Neural cell (in vitro differentiated cells): Measurements from ENCODE around the gene SIPA1L2. TPM values are rescaled to one million over a fixed set of nuclear protein-coding genes. Genes with fewer than 3 reads are reported as not detected.

Experiments
- H2AFZ ChIP-seq: fragments of 200-600, 300-800 bp; sonication (generic), shearing (Covaris generic); 2 replicates; pipeline ENCODE4 v1.6.0; 2014; ENCODE audit warnings: low read depth, mild to moderate bottlenecking, antibody characterized with exemption, low read length, moderate library complexity
- H3F3A ChIP-seq: fragments of 200-600 bp; shearing (Covaris generic); 2 replicates; pipeline ENCODE4 v1.6.1; 2016; ENCODE audit warnings: mild to moderate bottlenecking, moderate library complexity, mixed read lengths, antibody characterized with exemption, low read length; ENCODE audit not compliant: insufficient read depth, poor library complexity, severe bottlenecking
- H3K27ac ChIP-seq: fragments of 200-600, 300-800 bp; sonication (generic), shearing (Covaris generic); 2 replicates; pipeline ENCODE4 v1.5.1; 2014; ENCODE audit warnings: mild to moderate bottlenecking, low read length, moderate library complexity
- H3K27me3 ChIP-seq: fragments of 300-800, 200-600 bp; sonication (generic), shearing (Covaris generic); 2 replicates; pipeline ENCODE4 v1.6.0; 2014; ENCODE audit warnings: mild to moderate bottlenecking, low read depth, low read length, moderate library complexity; ENCODE audit not compliant: insufficient read depth
- H3K36me3 ChIP-seq: fragments of 300-800, 200-600 bp; sonication (generic), shearing (Covaris generic); 2 replicates; pipeline ENCODE4 v1.5.1; 2014; ENCODE audit warnings: mild to moderate bottlenecking, antibody characterized with exemption, low read length, moderate library complexity; ENCODE audit not compliant: insufficient read depth
- H3K4me2 ChIP-seq: fragments of 300-800, 200-600 bp; sonication (generic), shearing (Covaris generic); 2 replicates; pipeline ENCODE4 v1.6.0; 2014; ENCODE audit warnings: mild to moderate bottlenecking, low read length
- H3K4me3 ChIP-seq: fragments of 300-800, 200-600 bp; sonication (generic), shearing (Covaris generic); 2 replicates; pipeline ENCODE4 v1.5.1; 2014; ENCODE audit warnings: mild to moderate bottlenecking, low read length, moderate library complexity
- H3K79me2 ChIP-seq: fragments of 200-600 bp; shearing (Covaris generic); replicated peaks from 2 replicates; pipeline ENCODE4 v1.6.0; 2014; ENCODE audit warnings: mild to moderate bottlenecking, low read length, moderate library complexity; ENCODE audit not compliant: insufficient read depth
- H3K9ac ChIP-seq: fragments of 300-800, 200-600 bp; sonication (generic), shearing (Covaris generic); 2 replicates; pipeline ENCODE4 v1.6.1; 2016; ENCODE audit warnings: mild to moderate bottlenecking, low read length, mixed read lengths
- H3K9me2 ChIP-seq: fragments of 200-600 bp; shearing (Covaris generic); 2 replicates; pipeline ENCODE4 v1.6.1; 2016; ENCODE audit warnings: mild to moderate bottlenecking, low read length, mixed read lengths; ENCODE audit not compliant: insufficient read depth
- H3K9me3 ChIP-seq: fragments of 200-600, 300-800 bp; sonication (generic), shearing (Covaris generic); 2 replicates; pipeline ENCODE4 v1.6.1; 2016; ENCODE audit warnings: mild to moderate bottlenecking, mixed run types, low read length, moderate library complexity, mixed read lengths
- H4K20me1 ChIP-seq: fragments of 200-600 bp; shearing (Covaris generic); 2 replicates; pipeline ENCODE4 v1.6.1; 2016; ENCODE audit warnings: mild to moderate bottlenecking, mixed run types; ENCODE audit not compliant: insufficient read depth
- CTCF ChIP-seq: fragments of 450-650 bp; IDR thresholded peaks from 2 replicates; pipeline ENCODE4 v1.5.1; 2014; ENCODE audit warnings: antibody characterized with exemption, mild to moderate bottlenecking, moderate library complexity; ENCODE audit not compliant: poor library complexity, severe bottlenecking
- EP300 ChIP-seq: fragments of 450-650 bp; conservative IDR thresholded peaks from 2 replicates; pipeline ENCODE4 v1.6.1; 2014; ENCODE audit warnings: antibody characterized with exemption, mild to moderate bottlenecking, moderate library complexity; ENCODE audit not compliant: poor library complexity, severe bottlenecking
- EZH2 ChIP-seq: fragments of 200-600, 300-800 bp; shearing (Covaris generic), sonication (generic); IDR thresholded peaks from 2 replicates; pipeline ENCODE4 v1.6.1; 2014; ENCODE audit warnings: antibody characterized with exemption, low read length, borderline replicate concordance, mild to moderate bottlenecking; ENCODE audit not compliant: insufficient read depth, poor library complexity, severe bottlenecking
- MXI1 ChIP-seq: fragments of 450-650 bp; conservative IDR thresholded peaks from 2 replicates; pipeline ENCODE4 v1.6.1; 2014; ENCODE audit warnings: antibody characterized with exemption, mild to moderate bottlenecking; ENCODE audit not compliant: poor library complexity, severe bottlenecking
- POLR2AphosphoS5 ChIP-seq: IDR thresholded peaks from 2 replicates; pipeline ENCODE4 v1.6.1; 2012
- RAD21 ChIP-seq: fragments of 450-650 bp; conservative IDR thresholded peaks from 2 replicates; pipeline ENCODE4 v1.6.1; 2014; ENCODE audit warnings: antibody characterized with exemption, mild to moderate bottlenecking, moderate library complexity
- REST ChIP-seq: IDR thresholded peaks from 2 replicates; pipeline ENCODE4 v1.6.1; 2012; ENCODE audit warnings: borderline replicate concordance
- SMC3 ChIP-seq: fragments of 450-650 bp; conservative IDR thresholded peaks from 2 replicates; pipeline ENCODE4 v1.6.1; 2014; ENCODE audit warnings: antibody characterized with exemption, mild to moderate bottlenecking, moderate library complexity; ENCODE audit not compliant: poor library complexity
- TAF1 ChIP-seq: IDR thresholded peaks from 2 replicates; pipeline ENCODE4 v1.6.1; 2012; ENCODE audit warnings: low read depth
- polyA plus RNA-seq: library from polyadenylated mRNA; depleted of rRNA; stranded (reverse); fragments of >200 nt; gene quantifications from 2 replicates; pipeline ENCODE4 v1.2.3, GENCODE V29; 2014

The SIPA1L2 gene
- polyA plus RNA-seq, 1 donor from 2014 or later: 5.6 TPM

GRCh38 chr1:232597721-232598120 is 32.2 kb downstream of the SIPA1L2 start:
- Histone ChIP-seq H3K27me3 (no peaks in the 10 kb centered on the region), H3K4me3 (no peak overlapping the region), H3K9me2 (no peaks in the 10 kb centered on the region), H4K20me1 (no peaks in the 10 kb centered on the region), H3K79me2 (peaks cover 24% of the 10 kb centered on the region), H3K9ac (no peak overlapping the region), H3K9me3 (no peaks in the 10 kb centered on the region), H3K36me3 (no peaks in the 10 kb centered on the region), H3F3A (no peaks in the 10 kb centered on the region), H3K27ac (no peak overlapping the region), H3K4me2 (no peak overlapping the region), H2AFZ (no peak overlapping the region)
- TF ChIP-seq SMC3 (no peak), RAD21 (no peak), MXI1 (no peak), EP300 (no peak), EZH2 (no peak), CTCF (no peak), TAF1 (no peak), POLR2AphosphoS5 (no peak), REST (no peak)

- H3K27ac ChIP-seq: no peak overlapping the region
Observed at GRCh38 chr1:232596666-232597303, 33.1 kb downstream of the SIPA1L2 start.

More at GRCh38 chr1:232596666-232597303, 33.1 kb downstream of the SIPA1L2 start:
- Histone ChIP-seq H4K20me1 (no peaks in the 10 kb centered on the region), H3K9me3 (no peaks in the 10 kb centered on the region), H2AFZ (no peak overlapping the region), H3K4me3 (no peak overlapping the region), H3K79me2 (peaks cover 25% of the 10 kb centered on the region), H3F3A (no peaks in the 10 kb centered on the region), H3K9me2 (no peaks in the 10 kb centered on the region), H3K27me3 (no peaks in the 10 kb centered on the region), H3K4me2 (no peak overlapping the region), H3K36me3 (no peaks in the 10 kb centered on the region), H3K9ac (no peak overlapping the region)
- no peak for TF ChIP-seq EP300
- TF ChIP-seq REST: no peak
- TF ChIP-seq SMC3: no peak
- TF ChIP-seq CTCF: no peak
- TF ChIP-seq POLR2AphosphoS5: no peak
- TF ChIP-seq MXI1: no peak
- TF ChIP-seq TAF1: no peak
- TF ChIP-seq RAD21: no peak
- no peak for TF ChIP-seq EZH2
